ENCODE data around the gene RHOH. TPM values are rescaled to one million over a fixed set of nuclear protein-coding genes. Genes with fewer than 3 reads are reported as not detected.

RHOH gene
- total and polyA plus RNA-seq, 9 of the 15 experiments (the other 6 are each of a cell fraction or from before 2014, with no cell fraction given), result 14.3 to 37.7 (median 23.2) TPM

- TF ChIP-seq BACH1 (tag; IDR thresholded peaks at IDR 0.05), result peak; percentile 90; the same call in 1 of the 2 replicates
- TF ChIP-seq PCBP1 (IDR thresholded peaks at IDR 0.05; ENCODE audit: low read depth, low read length, poor library complexity, severe bottlenecking), result no peak
- TF ChIP-seq FOXM1 (IDR thresholded peaks at IDR 0.05; ENCODE audit: low read depth), result 0 out of 2 replicates have a peak, but pooled peaks have one; percentile 14
- TF ChIP-seq FOXM1 (CRISPR knock-in tag; IDR thresholded peaks at IDR 0.05; ENCODE audit: low read depth), result no peak
- TF ChIP-seq DACH1 (IDR thresholded peaks at IDR 0.05; ENCODE audit: partially characterized antibody), result peak; percentile 24
- peak; percentile 21 to 52; a peak in 2 of 4 replicates for TF ChIP-seq NRF1 (conservative IDR thresholded peaks at IDR 0.05 in 1 of 2, IDR thresholded peaks at IDR 0.05 in 1 of 2)
- TF ChIP-seq TARDBP (IDR thresholded peaks at IDR 0.05), result no peak
- peak; percentile 94; the same call in 1 of the 2 replicates for TF ChIP-seq ZNF644 (tag; IDR thresholded peaks at IDR 0.05; ENCODE audit: low read depth)
- TF ChIP-seq TAF1 (IDR thresholded peaks at IDR 0.05; ENCODE audit: control insufficient read depth, extremely low read depth, insufficient read depth, low read length, severe bottlenecking), result peak; percentile 27
- TF ChIP-seq NFATC3 (IDR thresholded peaks at IDR 0.05), result no peak
- TF ChIP-seq E4F1 (CRISPR knock-in tag; IDR thresholded peaks at IDR 0.05; ENCODE audit: borderline replicate concordance), result peak; percentile 60; the same call in 1 of the 2 replicates
- peak; percentile 86 for TF ChIP-seq ZBTB9 (CRISPR knock-in tag; IDR thresholded peaks at IDR 0.05)
- no peak for TF ChIP-seq SAP30 (IDR thresholded peaks at IDR 0.05; ENCODE audit: borderline replicate concordance, insufficient read depth, low read depth, low read length, poor library complexity, severe bottlenecking)
- TF ChIP-seq LEF1 (IDR thresholded peaks at IDR 0.05), result peak; percentile 63; the same call in 1 of the 2 replicates
- TF ChIP-seq CHD1 (IDR thresholded peaks at IDR 0.05; ENCODE audit: low read length), result no peak
- TF ChIP-seq NR2C2 (CRISPR knock-in tag; IDR thresholded peaks at IDR 0.05), result no peak
- peak; percentile 78 for TF ChIP-seq NR2C2 (tag; IDR thresholded peaks at IDR 0.05)
- peak; percentile 48; the same call in 1 of the 2 replicates for TF ChIP-seq HMBOX1 (IDR thresholded peaks at IDR 0.05)
- peak; percentile 11; the same call in 1 of the 2 replicates for TF ChIP-seq ZEB2 (IDR thresholded peaks at IDR 0.05)
- TF ChIP-seq RCOR1 (IDR thresholded peaks at IDR 0.05; ENCODE audit: borderline replicate concordance in 1 of 2, low read depth in 2 of 2, low read length in 2 of 2), result peak in 1 of 2 experiments; percentile 55; a peak in 2 of 4 replicates
- peak; percentile 99 for TF ChIP-seq MYC (IDR thresholded peaks at IDR 0.05; ENCODE audit: low read depth, low read length)
- TF ChIP-seq MYC (CRISPR knock-in tag; IDR thresholded peaks at IDR 0.05; ENCODE audit: borderline replicate concordance, low read depth), result no peak
- TF ChIP-seq NFE2L1 (tag; IDR thresholded peaks at IDR 0.05; ENCODE audit: borderline replicate concordance, low read depth), result no peak
Measured at GRCh38 chr4:40238700-40239548, 42.1 kb downstream of the RHOH start (continued).

All from K562 (cell line).